ENCODE measurements around the gene PTTG1IP.
"Not testable (repeated sequence)": the region's sequence is repeated elsewhere in the genome, so short reads cannot be mapped to it uniquely, and the experiment has no call there.

DNA sequence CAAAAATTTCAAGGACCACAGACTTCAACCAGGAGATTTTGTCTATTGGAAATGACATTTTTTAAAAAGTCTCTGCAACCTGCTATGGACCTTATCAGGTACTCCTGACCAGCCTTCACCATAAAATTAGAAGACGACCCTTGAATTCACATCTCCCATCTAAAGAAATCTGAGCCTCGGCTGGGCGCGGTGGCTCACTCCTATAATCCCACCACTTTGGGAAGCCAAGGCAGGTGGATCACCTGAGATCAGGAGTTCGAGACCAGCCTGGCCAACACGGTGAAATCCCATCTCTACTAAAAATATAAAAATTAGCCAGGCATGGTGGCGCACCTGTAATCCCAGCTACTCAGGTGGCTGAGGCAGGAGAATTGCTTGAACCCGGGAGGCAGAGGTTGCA, 5.7 kb upstream of the PTTG1IP start:
- TF ChIP-seq, protein P1, sequence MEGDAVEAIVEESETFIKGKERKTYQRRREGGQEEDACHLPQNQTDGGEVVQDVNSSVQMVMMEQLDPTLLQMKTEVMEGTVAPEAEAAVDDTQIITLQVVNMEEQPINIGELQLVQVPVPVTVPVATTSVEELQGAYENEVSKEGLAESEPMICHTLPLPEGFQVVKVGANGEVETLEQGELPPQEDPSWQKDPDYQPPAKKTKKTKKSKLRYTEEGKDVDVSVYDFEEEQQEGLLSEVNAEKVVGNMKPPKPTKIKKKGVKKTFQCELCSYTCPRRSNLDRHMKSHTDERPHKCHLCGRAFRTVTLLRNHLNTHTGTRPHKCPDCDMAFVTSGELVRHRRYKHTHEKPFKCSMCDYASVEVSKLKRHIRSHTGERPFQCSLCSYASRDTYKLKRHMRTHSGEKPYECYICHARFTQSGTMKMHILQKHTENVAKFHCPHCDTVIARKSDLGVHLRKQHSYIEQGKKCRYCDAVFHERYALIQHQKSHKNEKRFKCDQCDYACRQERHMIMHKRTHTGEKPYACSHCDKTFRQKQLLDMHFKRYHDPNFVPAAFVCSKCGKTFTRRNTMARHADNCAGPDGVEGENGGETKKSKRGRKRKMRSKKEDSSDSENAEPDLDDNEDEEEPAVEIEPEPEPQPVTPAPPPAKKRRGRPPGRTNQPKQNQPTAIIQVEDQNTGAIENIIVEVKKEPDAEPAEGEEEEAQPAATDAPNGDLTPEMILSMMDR (IDR thresholded peaks at IDR 0.05): not testable (repeated sequence)
- not testable (repeated sequence) for TF ChIP-seq POLR2A (IDR thresholded peaks at IDR 0.05)

All from uterus (tissue), 2 donors.